NCI-H1436 (cell line): Measurements from ENCODE around the gene PHLPP2.
"Not testable (repeated sequence)": the region's sequence is repeated elsewhere in the genome, so short reads cannot be mapped to it uniquely, and the experiment has no call there.

ENCODE experiments used
- DNase-seq: peaks from one replicate; lab custom pipeline; 2025; lab: John Stamatoyannopoulos, UW

PHLPP2 gene

GRCh38 chr16:71721066-71721740, 3.3 kb downstream of the PHLPP2 start:
- DNase-seq = no peak

GRCh38 chr16:71712501-71712900, 12.0 kb downstream of the PHLPP2 start:
- no peak for DNase-seq

DNA sequence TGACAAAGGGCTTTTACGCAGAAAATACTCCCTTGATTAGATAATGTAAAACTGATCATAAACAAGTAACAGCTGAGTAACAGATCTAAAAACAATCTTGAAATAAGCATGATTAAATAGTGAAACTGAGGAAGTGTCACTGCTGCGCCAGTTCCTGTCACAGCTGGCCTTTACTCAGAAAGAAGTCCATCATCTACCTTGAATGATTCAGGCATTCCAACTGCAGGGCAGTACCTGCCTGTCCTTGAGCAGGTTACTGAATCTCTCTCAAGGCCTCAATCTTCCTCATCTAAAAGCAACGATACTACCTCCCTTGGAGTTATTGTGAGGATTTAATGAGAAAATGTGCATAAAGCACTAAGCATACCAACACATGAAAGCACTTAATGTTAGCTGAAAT, 12.7 kb downstream of the PHLPP2 start:
- DNase-seq = no peak

DNA sequence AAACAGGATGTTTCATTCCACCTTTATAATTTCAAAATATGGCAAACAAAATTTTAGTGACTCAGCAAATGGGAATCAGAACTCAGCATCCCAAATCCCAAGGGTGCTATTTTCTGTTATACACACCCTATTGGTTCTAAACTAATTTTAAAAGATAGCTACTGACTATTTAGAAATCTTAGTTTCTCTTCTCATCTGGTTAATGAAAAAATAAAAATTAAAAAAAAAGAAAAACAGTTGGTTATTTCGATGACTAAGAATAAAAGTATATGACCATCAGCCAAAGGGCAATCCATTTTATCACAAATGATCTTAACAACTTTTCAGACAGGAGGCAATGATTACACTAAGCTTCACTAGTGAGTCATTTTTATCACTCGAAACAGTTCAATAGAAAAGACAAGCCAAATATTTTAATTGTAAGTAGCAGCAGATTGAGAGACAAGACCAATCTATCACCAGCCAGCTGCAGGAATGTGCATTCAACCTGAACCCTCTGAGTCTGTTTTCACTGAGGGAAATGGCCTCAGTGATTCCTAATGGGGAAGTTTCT, 15.2 kb downstream of the PHLPP2 start:
- DNase-seq = no peak

GRCh38 chr16:71708696-71709095, 15.8 kb downstream of the PHLPP2 start:
- no peak for DNase-seq

GRCh38 chr16:71707199-71707598, 17.3 kb downstream of the PHLPP2 start:
- no peak for DNase-seq

GRCh38 chr16:71706046-71706445, 18.5 kb downstream of the PHLPP2 start:
- DNase-seq = no peak

- no peak for DNase-seq
Observed at GRCh38 chr16:71703333-71703732, 21.2 kb downstream of the PHLPP2 start.

- no peak for DNase-seq
Observed at GRCh38 chr16:71700831-71701230, 23.7 kb downstream of the PHLPP2 start.

GRCh38 chr16:71698491-71698890, 26.0 kb downstream of the PHLPP2 start:
- no peak for DNase-seq

DNA sequence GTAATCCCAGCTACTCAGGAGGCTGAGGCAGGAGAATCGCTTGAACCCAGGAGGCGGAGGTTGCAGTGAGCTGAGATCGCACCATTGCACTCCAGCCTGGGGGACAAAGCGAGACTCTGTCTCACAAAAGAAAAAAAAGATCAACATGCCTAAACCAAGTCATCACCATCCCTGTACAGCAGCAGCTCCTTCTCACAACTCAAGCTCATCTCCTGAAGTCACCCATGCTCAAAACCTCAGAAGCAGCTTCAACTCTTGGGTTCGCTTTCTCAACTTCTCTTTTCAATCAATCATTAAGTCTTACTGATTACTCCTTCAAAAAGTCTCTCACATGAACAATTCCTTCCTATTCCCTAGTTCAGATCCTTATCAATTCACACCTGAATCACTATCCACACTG, 31.3 kb downstream of the PHLPP2 start:
- no peak for DNase-seq

GRCh38 chr16:71689901-71690300, 34.6 kb downstream of the PHLPP2 start:
- DNase-seq = no peak

GRCh38 chr16:71687861-71688260, 36.6 kb downstream of the PHLPP2 start:
- DNase-seq = no peak

DNA sequence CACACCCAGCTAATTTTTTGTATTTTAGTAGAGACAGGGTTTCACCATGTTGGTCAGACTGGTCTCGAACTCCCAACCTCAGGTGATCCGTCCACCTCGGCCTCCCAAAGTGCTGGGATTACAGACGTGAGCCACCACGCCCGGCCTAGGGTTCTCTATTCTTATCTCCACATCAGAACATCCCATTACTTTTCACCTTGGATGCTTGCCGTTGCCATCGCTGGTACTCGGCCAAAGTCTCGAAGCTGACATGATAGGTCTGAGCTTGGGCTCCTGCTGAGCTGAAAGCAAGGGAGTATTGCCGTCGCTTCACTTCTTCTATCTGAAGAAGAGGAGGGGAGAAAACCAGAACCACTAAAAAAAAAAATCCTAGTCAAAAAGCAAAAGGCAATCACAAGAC, 40.2 kb downstream of the PHLPP2 start:
- not testable (repeated sequence) for DNase-seq

DNA sequence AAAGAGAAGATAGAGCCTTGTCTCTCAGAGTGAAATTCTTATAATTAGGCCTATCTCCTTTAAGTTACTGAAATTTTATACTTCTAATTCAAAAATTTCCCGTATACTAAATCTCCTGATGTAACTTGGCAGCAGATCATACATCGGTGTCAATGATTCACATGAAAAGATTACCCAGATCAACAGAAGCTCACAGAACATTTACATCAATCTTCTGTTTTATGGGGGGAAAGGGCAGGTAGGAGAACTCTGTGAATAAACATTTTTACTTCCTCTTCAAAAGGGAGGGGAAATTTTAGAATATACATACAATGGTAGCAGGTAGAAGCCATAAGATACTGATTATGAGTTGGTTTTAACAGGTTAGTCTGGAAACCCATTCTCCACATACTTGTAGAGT, 43.1 kb downstream of the PHLPP2 start:
- DNase-seq = no peak

DNA sequence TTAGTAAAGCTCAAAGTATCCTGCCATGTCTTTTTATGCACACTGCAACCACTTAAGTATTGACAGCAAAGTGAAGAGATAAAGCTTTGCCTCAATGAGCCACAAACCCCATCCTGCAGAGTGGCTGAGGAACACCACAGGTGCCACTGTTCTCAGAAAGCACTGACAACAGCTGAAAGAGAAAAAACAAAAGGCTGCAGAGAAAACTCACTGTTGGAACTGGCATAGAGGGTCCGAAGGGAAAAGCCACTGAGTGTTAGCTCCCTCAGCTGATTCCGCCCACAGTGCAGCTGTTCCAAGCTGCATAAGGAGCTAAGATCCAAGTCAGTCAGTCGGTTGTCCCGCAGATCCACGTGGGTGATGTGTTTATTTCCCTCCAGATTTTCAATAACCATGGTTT, 48.3 kb downstream of the PHLPP2 start:
- DNase-seq = no peak

GRCh38 chr16:71675380-71675779, 49.1 kb downstream of the PHLPP2 start:
- no peak for DNase-seq

GRCh38 chr16:71674229-71674628, 50.3 kb downstream of the PHLPP2 start:
- DNase-seq = no peak

- no peak for DNase-seq
Observed at GRCh38 chr16:71673582-71673973, 50.9 kb downstream of the PHLPP2 start.

DNA sequence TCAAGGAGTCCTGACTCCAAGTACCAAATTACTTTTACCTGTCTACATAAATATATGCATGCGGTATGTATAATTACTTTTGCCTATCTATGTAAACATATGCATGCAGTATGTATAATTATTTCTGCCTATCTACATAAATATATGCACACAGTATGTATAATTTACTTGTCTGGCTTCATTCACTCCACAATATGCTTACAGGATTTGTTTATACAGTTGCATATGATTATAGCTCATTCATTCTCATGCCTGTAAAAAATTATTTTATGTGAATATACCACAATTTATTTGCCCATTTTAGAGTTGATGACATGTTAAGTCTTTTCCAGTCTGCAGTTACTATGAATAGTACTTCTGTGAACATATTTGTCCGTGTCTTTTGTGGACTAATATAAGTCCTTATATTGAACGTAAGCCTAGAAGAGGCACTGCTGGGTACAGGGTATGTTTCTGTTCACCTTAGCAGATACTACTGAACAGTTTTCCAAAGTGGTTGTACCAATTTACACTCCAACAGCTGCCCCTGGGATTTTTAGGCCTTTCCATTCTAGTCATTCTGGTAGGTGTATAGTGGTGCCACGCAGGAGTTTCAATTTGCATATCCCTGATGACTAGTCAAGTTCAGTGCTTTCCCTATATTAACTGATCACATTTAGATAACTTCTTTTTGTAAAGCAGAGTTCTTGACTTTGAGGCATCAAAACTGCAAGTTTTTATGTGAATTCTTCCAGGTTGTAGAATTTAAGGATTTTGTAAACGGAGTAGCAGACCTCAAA, 51.5 kb downstream of the PHLPP2 start:
- no peak for DNase-seq

- DNase-seq = no peak
Observed at GRCh38 chr16:71672125-71672524, 52.4 kb downstream of the PHLPP2 start.

- no peak for DNase-seq
Observed at GRCh38 chr16:71671165-71671564, 53.3 kb downstream of the PHLPP2 start.

- no peak for DNase-seq
Observed at GRCh38 chr16:71670537-71670936, 54.0 kb downstream of the PHLPP2 start.
